Stimulated activated naive CD4-positive, alpha-beta T cell treated with Interleukin-2 at 50 U/mL for 16 hours (primary cell): Measurements from ENCODE around the gene GPR62.
A peak's percentile ranks its signal among the peaks of the same experiment; 100 is the strongest.
"Not testable (repeated sequence)": the region's sequence is repeated elsewhere in the genome, so short reads cannot be mapped to it uniquely, and the experiment has no call there.

Experiments
- DNase-seq: peaks from one replicate; lab custom pipeline; 2025; lab: John Stamatoyannopoulos, UW

Gene GPR62

DNA sequence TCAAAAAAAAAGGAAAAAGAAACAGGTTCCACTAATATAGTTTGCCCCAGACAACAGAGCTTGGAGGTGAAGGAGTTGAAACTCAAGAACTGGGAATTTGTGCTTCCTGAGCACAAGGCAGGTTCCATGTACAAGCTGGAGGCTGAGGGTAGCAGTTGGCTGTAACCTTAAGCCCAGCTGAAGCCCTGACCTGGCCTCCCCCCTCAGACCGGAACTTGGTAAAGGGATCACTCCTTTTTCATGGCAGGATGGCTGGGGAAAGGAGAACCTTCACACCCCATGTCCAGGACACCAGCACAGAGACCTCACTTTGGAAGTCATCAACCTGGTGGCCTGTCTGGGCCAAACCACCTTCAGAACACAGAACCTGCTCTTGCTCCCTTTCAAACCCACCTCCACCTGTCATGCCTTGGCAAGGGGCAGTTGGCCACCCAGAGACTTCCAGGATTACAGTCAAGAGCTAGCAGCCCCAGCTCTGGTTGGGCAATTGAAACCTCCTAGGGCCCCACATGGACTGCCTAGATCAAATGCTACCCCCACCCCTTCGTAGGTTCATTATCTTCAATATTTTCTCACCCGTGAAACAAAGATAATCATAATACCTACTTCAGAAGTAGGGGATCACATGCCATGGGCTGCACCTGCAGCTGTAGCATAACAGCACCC, 37.0 kb downstream of the GPR62 start:
- no peak for DNase-seq

GRCh38 chr3:51993657-51994056, 38.5 kb downstream of the GPR62 start:
- not testable (repeated sequence) for DNase-seq

- DNase-seq: no peak
Observed at GRCh38 chr3:51994530-51994929, 39.3 kb downstream of the GPR62 start.

GRCh38 chr3:51995346-51996163, 40.4 kb downstream of the GPR62 start, which contains the start of gene RPL29:
TSS of gene RPL29 (minus strand) at chr3:51995895. CDS start at chr3:51995461, 434 bp downstream.
- DNase-seq: peak; percentile 90

DNA sequence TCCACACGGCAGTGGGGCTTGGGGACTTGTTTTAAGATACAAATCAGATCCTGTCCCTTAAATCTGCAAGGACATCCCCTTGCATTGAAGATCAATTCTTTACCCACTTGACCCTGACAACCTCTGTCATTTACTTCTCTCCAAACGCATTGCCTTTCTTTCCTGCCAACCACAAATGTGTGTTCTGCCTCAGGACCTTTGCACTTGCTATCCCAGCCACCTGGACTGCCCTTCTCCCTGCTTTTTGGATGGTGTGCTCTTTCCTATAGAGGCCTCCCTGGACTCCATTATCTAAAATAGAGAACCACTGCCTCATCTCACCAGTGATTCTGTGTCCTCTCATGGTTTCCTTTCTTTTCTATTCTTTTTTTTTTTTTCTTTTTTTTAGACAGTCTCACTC, 42.0 kb downstream of the GPR62 start:
- no peak for DNase-seq

GRCh38 chr3:51997935-51998596, 42.9 kb downstream of the GPR62 start:
- no peak for DNase-seq

GRCh38 chr3:51998774-51999173, 43.6 kb downstream of the GPR62 start:
- no peak for DNase-seq

DNA sequence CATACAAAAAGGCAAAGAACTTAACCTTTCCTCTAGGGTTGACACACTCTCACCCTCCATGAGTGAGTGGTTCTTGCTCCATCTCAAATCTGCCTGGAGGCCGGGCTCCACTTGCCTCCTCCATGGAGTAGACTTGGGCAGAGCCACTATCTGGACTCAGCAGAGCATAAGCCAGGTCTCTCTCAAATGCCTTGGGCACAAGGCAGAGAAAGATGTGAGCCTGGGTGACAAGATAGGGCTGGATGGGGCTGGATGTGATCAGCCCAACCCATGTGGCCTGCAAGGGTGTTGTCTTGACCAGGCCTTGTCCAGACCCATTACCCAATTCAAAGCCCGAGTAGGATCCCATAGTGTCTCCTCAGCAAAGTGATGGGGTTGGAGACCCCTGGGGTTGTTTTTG, 44.7 kb downstream of the GPR62 start:
- no peak for DNase-seq

GRCh38 chr3:52001443-52001974, 46.3 kb downstream of the GPR62 start:
- peak; percentile 77 for DNase-seq

- DNase-seq: no peak
Observed at GRCh38 chr3:52002748-52003147, 47.6 kb downstream of the GPR62 start.

DNA sequence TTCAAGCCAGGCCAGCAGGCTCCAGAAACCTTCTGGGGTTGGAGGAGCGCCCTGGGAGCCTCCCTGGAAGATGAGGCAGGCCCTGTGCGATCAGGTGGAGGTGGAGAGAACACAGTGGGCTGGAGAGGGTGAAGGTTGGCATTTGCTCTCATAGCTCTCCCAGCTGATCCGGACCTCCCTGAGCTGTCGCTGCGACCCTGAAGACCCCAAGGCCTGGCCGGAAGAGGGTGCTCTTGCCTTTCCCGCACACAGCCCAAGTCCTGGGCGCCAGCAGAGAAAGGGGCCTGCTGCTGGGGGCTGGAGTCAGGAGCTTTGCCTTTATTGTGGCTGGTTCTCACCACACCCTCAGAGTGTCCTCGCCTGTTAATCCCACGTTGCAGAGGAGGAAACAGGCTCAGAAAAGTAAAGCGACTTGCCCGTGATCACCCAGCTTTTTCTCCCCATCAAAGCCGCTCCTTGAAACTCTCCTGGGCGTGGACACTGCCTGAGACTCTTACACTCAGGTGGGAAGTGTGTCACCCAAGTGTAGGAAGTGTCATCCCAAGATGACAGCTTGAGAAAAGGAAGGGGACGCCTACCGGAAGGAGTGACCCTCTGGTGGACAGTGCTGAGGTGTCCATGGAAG, 49.1 kb downstream of the GPR62 start:
- no peak for DNase-seq

DNA sequence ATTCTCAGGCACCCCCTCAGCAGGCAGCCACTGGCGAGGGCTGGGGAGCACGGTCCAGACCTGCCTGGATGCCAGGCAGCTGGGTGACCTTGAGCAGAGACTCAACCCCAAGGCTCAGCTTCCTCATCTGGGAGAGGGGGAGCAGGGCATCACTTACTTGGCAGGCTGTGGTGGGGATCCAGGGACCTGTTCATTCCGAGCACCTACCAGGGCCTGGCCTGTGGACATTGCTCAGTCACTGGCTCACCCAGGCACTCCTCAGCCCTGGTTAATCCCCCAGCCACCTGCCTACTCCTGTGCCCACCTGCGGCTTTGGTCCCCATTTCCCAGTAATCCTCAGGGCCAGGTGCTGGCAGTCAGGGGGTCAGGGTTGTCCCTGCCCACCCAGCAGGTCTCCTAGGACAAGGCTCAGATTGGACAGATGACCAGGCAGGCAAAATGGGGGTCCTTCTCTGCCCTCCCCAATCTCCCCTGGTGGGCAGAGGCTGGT, 49.8 kb downstream of the GPR62 start:
- no peak for DNase-seq

GRCh38 chr3:52005571-52005986, 50.4 kb downstream of the GPR62 start:
- DNase-seq: no peak

GRCh38 chr3:52006017-52006819, 51.0 kb downstream of the GPR62 start:
- DNase-seq: no peak

DNA sequence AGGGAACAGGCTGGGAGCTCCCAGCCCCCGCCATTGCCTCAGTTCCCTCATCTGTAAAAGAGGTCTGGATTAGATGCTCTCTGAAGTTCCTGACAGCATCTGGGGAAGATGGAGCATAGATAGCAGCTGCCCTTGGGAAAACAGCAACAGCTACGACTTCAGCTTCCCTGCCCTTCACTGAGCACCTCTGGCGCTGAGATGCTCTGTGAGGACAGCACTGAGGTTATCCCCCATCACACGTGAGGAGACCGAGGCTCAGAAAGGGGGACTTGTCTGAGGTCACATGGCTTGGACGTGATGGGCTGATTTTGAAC, 51.6 kb downstream of the GPR62 start:
- DNase-seq: no peak
